GM18517 (cell line): ENCODE results near the gene UPF3B.
"Not testable (repeated sequence)": the region's sequence is repeated elsewhere in the genome, so short reads cannot be mapped to it uniquely, and the experiment has no call there.

ENCODE experiments used
- ATAC-seq: cut with Tn5 transposase; IDR thresholded peaks from one replicate; pipeline ENCODE4 v1.9.1; 2021; ENCODE audit warnings: mild to moderate bottlenecking, moderate library complexity; ENCODE audit not compliant: unreplicated experiment

UPF3B gene

DNA sequence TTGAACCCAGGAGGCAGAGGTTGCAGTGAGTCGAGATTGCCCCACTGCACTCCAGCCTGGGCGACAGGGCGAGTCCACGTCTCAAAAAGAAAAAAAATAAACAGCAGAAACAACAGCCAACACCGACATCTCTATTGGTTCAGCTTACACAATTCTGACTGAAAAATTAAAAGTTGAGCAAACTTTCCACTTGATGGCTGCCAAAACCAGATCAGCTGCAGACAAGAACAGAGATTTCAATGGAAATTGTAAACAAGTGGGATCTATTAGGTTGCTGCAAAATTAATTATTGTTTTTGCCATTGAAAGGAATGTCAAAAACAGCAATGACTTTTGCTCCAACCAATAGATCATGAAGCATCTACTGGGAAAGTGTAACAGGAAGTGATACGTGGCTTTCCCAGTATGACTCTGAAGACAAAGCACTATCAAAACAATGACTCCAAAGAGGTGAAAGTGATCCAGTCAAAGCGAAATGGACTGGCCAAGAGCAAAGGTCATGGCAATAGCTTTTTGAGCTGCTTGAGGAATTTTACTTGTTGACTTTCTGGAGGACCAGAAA is 26.3 kb downstream of the UPF3B start:
- ATAC-seq: no peak

DNA sequence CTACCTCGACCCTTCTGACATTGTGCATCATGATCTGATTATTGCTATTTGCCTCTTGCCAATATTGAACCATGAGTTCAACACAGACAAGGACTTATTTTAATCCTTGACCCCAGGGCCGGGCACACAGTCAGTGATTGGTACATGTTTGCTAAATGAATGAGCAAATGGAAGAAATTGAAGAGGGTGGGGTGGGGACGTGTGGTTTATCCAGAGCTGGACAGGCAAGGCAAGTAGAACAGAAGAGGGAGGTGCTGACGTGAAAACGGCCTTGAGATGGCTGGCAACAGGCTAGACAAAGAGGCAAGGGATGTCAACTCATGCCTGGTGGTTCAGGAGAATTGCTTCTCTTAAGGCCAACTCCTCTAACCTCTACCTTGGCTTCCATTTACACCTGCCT is 28.5 kb downstream of the UPF3B start:
- not testable (repeated sequence) for ATAC-seq

DNA sequence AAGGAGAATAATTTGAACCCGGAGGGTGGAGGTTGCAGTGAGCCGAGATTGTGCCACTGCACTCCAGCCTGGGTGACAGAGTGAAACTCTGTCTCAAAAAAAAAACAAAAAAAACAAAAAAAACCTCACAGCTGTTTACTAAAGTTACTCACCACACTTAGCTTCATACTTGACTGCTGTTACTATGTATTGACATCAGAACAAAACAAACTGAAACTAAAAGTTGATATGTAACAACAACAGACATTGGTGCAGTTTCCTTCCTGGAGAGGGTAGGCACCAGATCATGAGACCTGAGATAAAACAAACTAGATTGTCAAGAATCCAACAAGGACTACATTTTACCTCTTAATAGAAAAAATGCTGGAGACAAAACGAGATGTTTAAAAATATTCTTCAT is 31.1 kb downstream of the UPF3B start:
- peak; percentile 99 for ATAC-seq

DNA sequence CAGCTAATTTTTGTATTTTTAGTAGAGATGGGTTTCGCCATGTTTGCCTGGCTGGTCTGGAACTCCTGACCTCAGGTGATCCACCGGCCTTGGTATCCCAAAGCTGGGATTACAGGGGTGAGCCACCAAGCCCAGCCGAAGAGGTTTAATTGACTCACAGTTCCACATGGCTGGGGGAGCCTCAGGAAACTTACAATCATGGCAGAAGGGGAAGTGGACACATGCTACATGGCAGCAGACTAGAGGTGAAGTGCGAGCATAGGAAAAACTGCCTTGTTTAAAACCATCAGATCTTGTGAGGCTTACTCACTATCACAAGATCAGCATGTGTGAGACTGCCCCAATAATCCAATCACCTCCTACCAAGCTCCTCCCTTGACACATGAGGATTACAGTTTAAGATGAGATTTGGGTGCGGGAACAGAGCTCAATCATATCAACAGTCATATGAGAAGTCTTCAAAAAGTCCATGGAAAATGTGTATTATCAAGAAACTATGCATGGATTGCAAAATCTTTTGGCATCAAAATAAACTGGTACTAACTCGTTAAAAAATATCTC is 35.6 kb downstream of the UPF3B start:
- no peak for ATAC-seq

DNA sequence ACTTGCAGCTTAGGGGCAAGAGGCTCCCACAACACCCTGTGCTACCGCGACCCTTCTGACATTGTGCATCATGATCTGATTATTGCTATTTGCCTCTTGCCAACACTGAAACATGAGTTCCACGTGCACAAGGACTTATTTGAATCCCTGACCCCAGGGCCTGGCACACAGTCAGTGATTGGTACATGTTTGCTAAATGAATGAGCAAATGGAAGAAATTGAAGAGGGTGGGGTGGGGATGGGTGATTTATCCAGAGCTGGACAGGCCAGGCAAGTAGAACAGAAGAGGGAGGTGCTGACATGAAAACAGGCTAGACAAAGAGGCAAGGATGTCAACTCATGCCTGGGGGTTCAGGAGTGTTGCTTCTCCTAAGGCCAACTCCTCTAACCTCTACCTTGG is 36.5 kb downstream of the UPF3B start:
- ATAC-seq: no peak

DNA sequence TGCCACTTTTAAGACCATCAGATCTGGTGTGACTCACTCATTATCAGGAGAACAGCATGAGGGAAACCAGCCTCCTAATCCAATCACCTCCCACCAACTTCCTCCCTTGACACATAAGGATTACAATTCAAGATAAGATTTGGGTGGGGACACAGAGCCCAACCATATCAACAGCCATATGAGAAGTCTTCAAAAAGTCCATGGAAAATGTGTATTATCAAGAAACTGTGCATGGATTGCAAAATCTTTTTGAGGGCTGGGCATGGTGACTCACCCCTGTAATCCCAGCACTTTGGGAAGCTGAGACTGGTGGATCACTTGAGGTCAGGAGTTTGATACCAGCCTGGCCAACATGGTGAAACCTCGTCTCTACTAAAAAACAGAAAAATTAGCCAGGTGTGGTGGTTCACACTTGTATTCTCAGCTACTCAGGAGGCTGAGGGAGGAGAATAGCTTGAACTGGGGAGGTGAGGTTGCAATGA is 43.5 kb downstream of the UPF3B start:
- ATAC-seq: no peak

DNA sequence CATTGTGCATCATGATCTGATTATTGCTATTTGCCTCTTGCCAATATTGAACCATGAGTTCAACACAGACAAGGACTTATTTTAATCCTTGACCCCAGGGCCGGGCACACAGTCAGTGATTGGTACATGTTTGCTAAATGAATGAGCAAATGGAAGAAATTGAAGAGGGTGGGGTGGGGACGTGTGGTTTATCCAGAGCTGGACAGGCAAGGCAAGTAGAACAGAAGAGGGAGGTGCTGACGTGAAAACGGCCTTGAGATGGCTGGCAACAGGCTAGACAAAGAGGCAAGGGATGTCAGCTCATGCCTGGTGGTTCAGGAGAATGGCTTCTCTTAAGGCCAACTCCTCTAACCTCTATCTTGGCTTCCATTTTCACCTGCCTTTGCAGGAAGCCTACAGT is 44.3 kb downstream of the UPF3B start:
- ATAC-seq: not testable (repeated sequence)

DNA sequence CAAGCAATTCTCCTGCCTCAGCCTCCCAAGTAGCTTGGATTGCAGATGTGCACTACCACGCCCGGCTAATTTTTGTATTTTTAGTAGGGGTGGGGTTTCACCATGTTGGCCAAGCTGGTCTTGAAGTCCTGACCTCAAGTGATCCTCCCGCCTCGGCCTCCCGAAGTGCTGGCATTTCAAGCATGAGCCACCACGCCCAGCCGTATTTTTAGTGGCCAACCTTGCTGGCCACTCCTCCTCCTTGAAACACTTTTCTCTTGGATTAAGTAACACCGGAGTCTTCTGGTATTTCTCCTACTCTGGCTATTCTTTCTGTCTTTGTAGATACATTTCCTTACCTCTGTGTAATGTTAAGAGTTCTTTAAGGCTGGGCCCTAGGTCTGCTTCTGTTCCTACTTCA is 50.2 kb downstream of the UPF3B start:
- no peak for ATAC-seq

DNA sequence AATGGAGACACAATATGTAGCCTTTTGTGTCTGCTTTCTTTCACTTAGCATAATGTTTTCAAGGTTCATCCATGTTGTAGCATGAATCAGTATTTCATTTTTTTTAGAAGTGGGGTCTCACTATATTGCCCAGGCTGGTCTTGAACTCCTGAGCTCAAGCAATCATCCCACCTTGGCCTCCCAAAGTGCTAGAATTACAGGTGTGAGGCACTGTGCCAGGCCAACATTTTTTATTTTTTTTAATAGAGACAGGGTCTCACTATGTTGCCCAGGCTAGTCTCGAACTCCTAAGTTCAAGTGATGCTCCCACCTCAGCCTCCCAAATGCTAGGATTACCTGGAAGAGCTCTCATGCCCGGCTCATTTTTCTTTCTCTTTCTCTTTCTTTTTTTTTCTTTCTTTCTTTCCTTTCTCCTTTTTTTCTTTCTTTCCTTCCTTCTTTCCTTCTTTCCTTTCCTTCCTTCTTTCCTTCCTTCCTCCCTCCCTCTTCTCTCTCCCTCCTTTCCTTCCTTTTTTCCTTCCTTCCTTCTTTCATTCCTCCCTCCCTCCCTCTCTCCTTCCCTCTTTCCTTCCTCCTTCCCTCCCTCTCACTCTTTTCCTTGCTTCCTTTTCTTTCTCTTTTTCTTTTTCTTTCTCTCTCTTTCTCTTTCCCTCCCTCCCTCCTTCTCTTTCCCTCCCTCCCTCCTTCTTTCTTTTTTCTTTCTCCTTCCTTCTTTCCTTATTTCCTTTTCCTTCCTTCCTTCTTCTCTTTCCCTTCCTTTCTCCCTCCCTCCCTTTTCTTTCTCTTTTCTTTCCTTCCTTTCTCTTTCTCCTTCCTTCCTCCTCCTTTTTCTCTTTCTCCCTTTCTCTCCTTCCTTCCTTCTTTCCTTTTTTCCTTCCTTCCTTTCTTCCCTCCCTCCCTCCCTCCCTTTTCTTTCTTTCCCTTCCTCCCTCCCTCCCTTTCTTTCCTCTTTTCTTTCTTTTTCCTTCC is 51.2 kb downstream of the UPF3B start:
- no peak for ATAC-seq

DNA sequence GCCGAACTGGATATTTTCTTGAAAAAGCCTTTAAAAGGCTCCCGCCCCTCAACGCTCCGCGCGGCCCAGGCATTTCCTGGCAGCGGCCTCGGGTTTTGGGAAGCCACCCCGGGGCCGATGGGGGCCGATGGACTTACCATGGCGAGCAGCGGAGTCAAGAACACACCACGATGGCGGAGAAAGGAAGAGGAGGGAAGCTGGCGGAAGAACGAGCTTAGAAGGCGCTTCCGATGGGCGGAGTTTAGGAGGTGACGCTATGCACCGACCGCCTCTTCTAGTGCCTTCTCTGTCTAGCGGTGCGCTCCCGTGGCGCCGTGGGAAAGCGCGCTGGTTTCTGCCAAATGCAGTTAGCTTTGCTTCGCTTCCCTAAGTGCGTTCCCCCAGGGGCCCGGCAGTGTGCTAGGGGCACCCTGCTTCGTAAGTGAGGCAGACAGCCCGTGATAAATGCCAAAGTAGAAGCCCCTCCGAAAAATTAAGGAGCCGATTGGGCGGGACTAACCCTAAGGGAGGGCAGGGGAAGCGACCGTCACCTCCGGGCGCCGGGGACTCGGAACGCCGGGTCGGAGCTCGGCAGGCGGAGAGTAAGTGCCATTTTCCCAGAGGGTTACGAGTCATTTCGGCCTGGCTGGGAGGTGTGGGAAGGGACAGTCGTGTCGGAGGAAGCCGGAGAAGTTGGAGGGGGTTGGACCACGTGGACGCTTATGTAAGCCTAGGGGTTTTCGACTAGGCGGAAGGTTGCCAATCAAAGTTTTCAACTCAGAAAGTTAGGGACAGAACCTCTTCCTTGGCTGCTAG is 61.1 kb downstream of the UPF3B start, which contains the start of gene RPL39:
Gene RPL39 (minus strand): TSS at position 194 of the 795 bp plus-strand sequence. CDS start 54 bp downstream, at position 140.
- ATAC-seq: peak; percentile 79

DNA sequence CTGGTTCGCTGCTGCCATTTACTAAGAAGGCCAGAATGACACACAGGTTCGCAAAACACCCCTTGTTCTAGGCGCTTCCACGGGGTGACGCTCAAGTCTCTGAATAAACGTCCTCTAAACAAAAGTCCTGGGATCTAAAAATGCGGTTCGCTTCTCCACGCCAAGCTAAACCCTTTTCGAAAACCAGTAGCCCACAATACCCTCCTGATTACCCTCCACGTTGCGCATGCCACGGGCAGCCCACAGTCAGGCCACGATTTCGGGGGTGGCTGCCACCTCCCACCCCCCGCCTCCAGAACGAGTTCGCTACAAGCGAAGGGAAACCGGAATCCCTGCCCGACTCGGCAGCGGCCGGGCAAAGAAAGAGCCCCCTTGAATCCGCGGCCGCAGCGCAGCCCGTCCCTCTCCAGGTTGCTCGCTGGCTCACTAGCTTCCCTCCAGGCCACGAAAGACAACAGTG is 61.8 kb downstream of the UPF3B start:
- ATAC-seq: peak; percentile 24

DNA sequence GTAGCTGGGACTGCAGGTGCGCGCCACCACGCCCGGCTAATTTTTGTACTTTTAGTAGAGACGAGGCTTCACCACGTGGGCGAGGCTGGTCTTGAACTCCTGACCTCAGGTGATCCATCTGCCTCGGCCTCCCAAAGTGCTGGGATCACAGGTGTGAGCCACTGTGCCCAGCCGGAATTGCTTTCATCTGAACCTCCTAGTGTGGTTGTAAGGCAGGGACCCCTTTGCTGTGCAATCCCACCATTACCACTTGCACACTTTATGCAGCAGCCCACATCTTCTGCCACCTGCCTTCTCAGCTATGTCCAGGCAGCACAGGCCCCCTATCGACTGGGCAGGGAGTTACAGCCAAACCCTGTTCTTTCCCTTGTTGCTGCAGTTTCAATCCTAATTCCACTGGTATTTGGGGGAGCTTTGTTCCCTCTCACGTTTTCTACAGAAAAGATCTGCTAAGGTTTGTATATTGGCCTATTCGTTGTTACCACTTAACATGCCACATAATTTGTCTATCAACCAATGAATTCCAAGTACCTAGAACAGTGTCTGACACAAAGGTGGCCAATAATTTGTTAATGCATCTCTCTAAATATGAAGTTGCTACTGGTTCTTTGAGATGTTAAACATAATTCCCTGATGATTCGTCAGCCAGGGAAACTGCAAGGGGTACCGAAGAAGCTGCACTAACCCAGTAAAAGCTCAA is 67.9 kb downstream of the UPF3B start:
- no peak for ATAC-seq
